Fibroblast of villous mesenchyme (primary cell): ENCODE data around the gene PDPR. TPM values are rescaled to one million over a fixed set of nuclear protein-coding genes. Genes with fewer than 3 reads are reported as not detected.
"Not testable (repeated sequence)": the region's sequence is repeated elsewhere in the genome, so short reads cannot be mapped to it uniquely, and the experiment has no call there.

Source experiments
- DNase-seq: peaks from one replicate; pipeline ENCODE4 v3.0.0-alpha.2; 2010; ENCODE audit warnings: low read depth
- H3K4me3 ChIP-seq: 2 replicates; pipeline ENCODE4 v1.5.1; 2011; ENCODE audit warnings: low read depth, mild to moderate bottlenecking, low read length
- CTCF ChIP-seq: IDR thresholded peaks from 2 replicates; pipeline ENCODE4 v1.5.1; 2012; ENCODE audit warnings: low read depth, mild to moderate bottlenecking, low read length; ENCODE audit not compliant: insufficient read depth
- total RNA-seq: library from RNA; depleted of rRNA; stranded (reverse); fragments of >200 nt; gene quantifications from 2 replicates; pipeline ENCODE4 v1.2.3, GENCODE V29; 2012

PDPR gene
- total RNA-seq, 1 donor = 31.1 TPM

DNA sequence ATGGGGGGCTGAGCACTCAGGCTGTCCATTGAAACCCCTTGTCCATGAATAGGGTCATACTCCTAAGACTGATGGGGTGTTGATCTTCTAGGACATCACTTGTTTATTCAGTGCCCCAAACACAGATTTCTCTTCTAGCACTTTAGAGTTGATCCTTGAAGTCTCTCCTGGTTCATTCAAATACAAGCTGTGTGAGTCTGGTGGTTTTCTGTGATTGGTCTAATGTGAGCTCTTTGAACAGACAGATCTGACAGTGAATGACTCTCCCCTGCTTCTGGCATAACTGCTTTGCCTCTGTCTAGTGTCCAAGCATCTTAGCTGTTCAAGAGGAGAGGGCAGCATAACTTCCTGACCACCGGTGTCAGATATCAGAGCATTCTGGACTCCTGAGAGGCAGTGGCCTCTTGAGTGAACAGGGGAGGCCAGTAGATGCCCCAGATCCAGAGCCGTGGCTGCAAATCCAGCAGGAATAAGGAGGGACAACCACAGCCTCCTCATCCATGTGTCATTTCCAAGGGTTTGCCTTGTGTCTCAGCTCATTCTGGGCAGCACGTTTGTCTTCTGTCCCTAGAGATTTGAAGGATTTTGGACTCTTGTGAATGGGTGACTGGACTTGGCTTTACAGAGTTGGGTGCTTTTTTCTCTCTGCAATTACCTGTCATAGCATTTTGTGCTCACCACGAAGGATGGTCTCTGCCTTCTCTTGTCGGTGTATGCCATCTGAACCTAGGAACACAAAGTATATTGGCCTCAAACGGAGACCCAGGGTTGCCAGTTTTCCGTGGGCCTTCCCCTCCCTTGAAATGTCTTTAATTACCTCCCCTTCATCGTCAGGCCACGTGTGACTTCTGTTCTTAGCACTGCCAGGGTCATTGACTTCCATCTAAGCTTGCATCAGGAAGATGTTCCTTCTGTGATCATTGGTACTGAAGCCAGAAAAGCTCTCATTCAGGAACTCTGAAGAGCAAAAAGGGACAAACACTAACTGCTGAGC, 45.5 kb downstream of the PDPR start:
- peak; percentile 18 for DNase-seq
- no peak for TF ChIP-seq CTCF
- no peak overlapping the region for H3K4me3 ChIP-seq

DNA sequence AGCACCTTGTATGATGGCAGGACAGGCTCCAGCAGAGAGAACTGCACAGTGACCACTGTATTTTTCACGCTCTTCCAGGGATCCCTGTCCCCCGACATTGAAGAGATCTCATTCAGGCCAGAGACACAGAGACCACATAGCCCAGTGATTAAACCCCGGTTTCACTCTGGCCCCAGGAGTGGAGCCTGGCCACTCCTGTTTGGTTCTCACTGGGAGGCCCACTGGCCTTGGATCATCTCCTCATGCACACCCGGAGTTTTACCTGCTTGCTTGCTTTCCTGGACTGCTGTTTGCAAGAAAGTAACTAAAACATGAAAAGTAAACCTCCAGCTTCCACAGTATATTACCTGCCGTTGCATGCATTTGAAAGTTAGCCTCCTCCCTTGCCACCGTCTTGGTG, 46.3 kb downstream of the PDPR start:
- no peak for DNase-seq
- no peak overlapping the region for H3K4me3 ChIP-seq
- TF ChIP-seq CTCF = no peak

DNA sequence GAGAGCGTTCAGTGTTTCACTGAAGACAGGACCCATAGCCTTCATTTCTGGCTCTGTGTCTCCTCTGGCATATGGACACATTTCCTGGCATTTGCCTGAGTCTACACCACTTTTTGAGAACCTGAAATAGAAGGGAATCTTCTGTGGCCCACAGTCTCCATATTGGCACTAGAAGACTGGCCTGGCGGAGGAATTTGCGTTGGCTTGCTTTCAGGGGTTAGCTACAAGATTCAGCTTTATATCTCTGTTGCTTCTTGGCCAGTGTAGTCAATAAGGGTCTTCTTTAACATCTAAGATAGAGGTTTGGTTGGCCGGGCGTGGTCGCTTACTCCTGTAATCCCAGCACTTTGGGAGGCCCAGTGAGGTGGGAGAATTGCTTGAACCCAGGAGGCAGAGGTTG, 46.7 kb downstream of the PDPR start:
- no peak for DNase-seq
- TF ChIP-seq CTCF = no peak
- no peak overlapping the region for H3K4me3 ChIP-seq

GRCh38 chr16:70161350-70161749, 47.2 kb downstream of the PDPR start:
- DNase-seq = no peak
- H3K4me3 ChIP-seq = no peak overlapping the region
- no peak for TF ChIP-seq CTCF

DNA sequence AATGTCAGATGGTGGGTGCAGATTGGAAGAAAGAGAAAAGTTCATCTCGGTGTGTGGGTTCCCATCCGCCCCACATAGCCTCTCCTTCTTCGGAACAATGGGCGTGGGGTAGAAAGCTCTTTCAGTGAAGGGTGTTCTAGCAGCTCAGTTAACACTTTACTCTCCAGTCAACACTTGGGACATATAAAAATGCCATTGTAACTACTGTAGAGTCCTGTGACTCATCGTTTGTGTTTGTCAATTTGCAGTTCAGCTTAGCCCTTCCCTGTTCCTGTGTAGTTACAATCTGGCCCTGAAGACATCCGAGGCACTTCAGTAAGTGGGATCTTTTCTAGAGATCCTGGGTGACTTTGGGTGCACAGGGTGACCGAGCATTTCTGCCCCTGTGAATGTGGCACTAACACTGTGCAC, 47.9 kb downstream of the PDPR start:
- DNase-seq = peak; percentile 71
- TF ChIP-seq CTCF = no peak
- no peak overlapping the region for H3K4me3 ChIP-seq

- H3K4me3 ChIP-seq = no peak overlapping the region
- DNase-seq = no peak
- TF ChIP-seq CTCF = no peak
Measured at GRCh38 chr16:70163596-70163995, 49.5 kb downstream of the PDPR start.

- H3K4me3 ChIP-seq, DNase-seq: not testable (repeated sequence)
Measured at GRCh38 chr16:70166688-70167087, 52.6 kb downstream of the PDPR start.

GRCh38 chr16:70173212-70173837, 59.2 kb downstream of the PDPR start, which contains the start of gene CLEC18C:
CLEC18C (plus strand) TSS chr16:70173787; CDS start chr16:70174279, 492 bp downstream.
- DNase-seq, H3K4me3 ChIP-seq: not testable (repeated sequence)

GRCh38 chr16:70173916-70174315, 59.8 kb downstream of the PDPR start:
- not testable (repeated sequence) for H3K4me3 ChIP-seq, DNase-seq

DNA sequence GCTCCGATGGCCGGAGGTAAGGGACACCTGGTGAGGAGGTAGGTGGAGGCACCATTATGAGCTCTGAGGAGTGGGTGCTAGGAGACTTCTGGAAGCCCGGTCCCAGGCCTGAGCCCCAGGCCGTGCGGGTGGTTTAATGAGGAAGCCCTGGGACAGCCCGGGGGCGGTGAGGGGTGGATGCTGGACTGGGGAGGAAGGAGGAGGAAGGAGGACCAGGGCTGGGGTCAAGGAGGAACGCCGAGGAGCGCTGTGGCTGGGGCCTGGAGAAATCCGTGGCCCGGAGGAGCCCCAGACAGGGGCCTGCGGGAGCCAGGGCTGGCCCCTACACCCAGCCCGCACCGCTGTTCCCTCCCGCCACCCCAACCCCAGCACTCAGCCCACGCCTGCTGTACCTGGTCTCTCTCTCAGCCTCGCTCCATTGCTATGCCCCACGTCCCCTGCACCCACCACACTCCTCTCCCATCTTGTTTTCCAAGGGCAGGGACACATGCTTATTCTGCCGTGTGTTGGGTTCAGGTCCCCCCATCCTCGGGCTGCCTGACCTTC, 60.3 kb downstream of the PDPR start:
- not testable (repeated sequence) for H3K4me3 ChIP-seq, DNase-seq
